Measurements from ENCODE around the gene EPHA6. TPM values are rescaled to one million over a fixed set of nuclear protein-coding genes. Genes with fewer than 3 reads are reported as not detected.

The EPHA6 gene
- total RNA-seq, 1 donor from 2014 or later, result 0.11 TPM

DNA sequence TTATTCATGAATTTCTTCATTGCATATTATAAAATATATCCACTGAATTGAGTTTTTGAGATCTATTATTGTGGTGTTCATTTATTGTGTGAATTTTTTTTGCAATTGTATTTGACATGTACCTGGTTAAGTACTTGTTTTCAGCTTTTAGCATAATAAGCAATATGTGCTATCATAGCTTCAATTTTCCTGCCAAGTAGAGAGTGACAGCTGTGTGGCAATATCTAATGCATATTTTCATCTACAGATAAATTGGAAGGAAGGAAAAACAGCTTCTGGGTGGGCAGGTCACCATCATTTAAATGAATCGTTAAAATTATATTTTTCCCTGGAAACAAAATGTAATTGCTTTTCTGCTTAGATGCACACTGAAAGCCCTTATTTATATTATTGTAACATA lies 296.9 kb downstream of the EPHA6 start:
- TF ChIP-seq, protein P1, sequence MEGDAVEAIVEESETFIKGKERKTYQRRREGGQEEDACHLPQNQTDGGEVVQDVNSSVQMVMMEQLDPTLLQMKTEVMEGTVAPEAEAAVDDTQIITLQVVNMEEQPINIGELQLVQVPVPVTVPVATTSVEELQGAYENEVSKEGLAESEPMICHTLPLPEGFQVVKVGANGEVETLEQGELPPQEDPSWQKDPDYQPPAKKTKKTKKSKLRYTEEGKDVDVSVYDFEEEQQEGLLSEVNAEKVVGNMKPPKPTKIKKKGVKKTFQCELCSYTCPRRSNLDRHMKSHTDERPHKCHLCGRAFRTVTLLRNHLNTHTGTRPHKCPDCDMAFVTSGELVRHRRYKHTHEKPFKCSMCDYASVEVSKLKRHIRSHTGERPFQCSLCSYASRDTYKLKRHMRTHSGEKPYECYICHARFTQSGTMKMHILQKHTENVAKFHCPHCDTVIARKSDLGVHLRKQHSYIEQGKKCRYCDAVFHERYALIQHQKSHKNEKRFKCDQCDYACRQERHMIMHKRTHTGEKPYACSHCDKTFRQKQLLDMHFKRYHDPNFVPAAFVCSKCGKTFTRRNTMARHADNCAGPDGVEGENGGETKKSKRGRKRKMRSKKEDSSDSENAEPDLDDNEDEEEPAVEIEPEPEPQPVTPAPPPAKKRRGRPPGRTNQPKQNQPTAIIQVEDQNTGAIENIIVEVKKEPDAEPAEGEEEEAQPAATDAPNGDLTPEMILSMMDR (IDR thresholded peaks at IDR 0.05), result no peak
- TF ChIP-seq EZH2phosphoT487 (IDR thresholded peaks at IDR 0.05), result no peak
- TF ChIP-seq EZH2 (IDR thresholded peaks at IDR 0.05), result no peak
- Histone ChIP-seq H3K9me3 (ENCODE audit: low read depth) (no peaks in the 10 kb centered on the region), H3K9ac (no peak overlapping the region), H3K4me2 (no peak overlapping the region), H3K27me3 (no peaks in the 10 kb centered on the region), H3K79me2 (ENCODE audit: low read depth) (no peaks in the 10 kb centered on the region), H4K20me1 (ENCODE audit: low read depth) (no peaks in the 10 kb centered on the region), H2AFZ (replicated peaks) (no peak overlapping the region), H3K27ac (no peak overlapping the region), H3F3A (ENCODE audit: low read depth) (no peaks in the 10 kb centered on the region), H3K4me1 (no peaks in the 10 kb centered on the region), H3K36me3 (no peaks in the 10 kb centered on the region), H3K4me3 (no peak overlapping the region)
- H3K4me3 Mint-ChIP-seq, result no peak overlapping the region
- DNase-seq (ENCODE audit: low spot score), result no peak
- no peaks in the 10 kb centered on the region for H3K9me3 Mint-ChIP-seq
- H3K4me1 Mint-ChIP-seq, result no peaks in the 10 kb centered on the region
- no peaks in the 10 kb centered on the region for H3K36me3 Mint-ChIP-seq
- no peak overlapping the region for H3K27ac Mint-ChIP-seq
- no peaks in the 10 kb centered on the region for H3K27me3 Mint-ChIP-seq (ENCODE audit: insufficient read depth, low read depth)

DNA sequence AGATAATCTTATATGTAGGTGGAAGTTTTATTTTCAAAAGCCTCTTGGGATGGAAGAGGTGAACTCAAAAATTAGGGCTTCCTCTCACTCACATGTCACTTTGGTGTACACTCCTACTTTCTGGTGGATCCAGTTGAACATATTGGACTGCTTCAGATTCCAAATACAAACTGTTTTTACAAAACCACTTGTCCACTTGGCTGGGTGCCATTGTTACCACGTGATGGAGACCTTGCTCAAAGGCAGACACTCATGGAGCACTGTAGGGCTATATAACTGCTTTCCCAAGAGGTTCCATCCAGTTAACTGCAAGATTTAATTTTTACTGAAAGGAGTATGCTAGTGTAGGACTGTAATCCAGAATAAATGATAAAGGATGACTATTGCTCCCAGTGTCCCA lies 307.0 kb downstream of the EPHA6 start:
- Histone ChIP-seq H4K20me1 (ENCODE audit: low read depth) (no peaks in the 10 kb centered on the region), H3K9ac (no peak overlapping the region), H3K36me3 (no peaks in the 10 kb centered on the region), H3K4me1 (peaks cover 8% of the 10 kb centered on the region), H2AFZ (replicated peaks) (no peak overlapping the region), H3F3A (ENCODE audit: low read depth) (no peaks in the 10 kb centered on the region), H3K27me3 (no peaks in the 10 kb centered on the region), H3K4me3 (no peak overlapping the region), H3K4me2 (no peak overlapping the region), H3K79me2 (ENCODE audit: low read depth) (no peaks in the 10 kb centered on the region), H3K27ac (no peak overlapping the region), H3K9me3 (ENCODE audit: low read depth) (no peaks in the 10 kb centered on the region)
- Mint-ChIP-seq H3K36me3 (no peaks in the 10 kb centered on the region), H3K4me3 (no peak overlapping the region), H3K4me1 (peaks cover 5% of the 10 kb centered on the region), H3K9me3 (no peaks in the 10 kb centered on the region), H3K27ac (no peak overlapping the region), H3K27me3 (ENCODE audit: insufficient read depth, low read depth) (no peaks in the 10 kb centered on the region)
- DNase-seq (ENCODE audit: low spot score), result no peak
- TF ChIP-seq EZH2phosphoT487 (IDR thresholded peaks at IDR 0.05) (no peak), EZH2 (IDR thresholded peaks at IDR 0.05) (no peak)
- TF ChIP-seq, protein P1 (IDR thresholded peaks at IDR 0.05), result no peak

DNA sequence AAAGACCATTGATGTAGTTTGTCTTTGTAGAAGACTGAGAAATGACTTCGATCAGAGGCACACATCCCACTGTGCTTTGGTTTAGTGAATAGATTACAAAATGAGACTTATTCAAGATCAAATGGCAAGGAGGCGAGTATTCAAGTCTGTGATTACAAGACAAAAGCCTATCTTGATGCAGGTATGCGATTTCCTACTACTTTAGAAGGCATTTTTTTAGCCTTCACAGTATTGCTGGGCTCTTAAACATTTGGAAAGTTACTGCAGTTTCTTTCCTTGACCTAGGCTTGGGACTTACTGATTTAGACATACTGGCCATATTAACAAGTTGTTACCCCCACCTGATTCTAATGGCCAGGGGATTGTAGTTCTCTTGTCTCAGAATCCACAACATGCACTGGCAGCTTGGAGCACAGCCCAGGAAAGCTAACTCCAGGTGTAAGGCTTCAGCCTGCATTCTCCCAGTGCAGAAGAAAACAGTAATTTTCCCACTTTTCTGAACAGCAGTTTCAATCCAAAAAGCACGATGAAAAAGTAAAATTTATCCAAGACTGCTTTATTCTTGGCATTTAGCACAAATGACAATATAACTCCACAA lies 311.6 kb downstream of the EPHA6 start:
- no peak overlapping the region for H3K27ac ChIP-seq
- peaks cover 8% of the 10 kb centered on the region for H3K4me1 ChIP-seq
- peak overlapping the region; percentile 43 for H2AFZ ChIP-seq (replicated peaks)
- Mint-ChIP-seq H3K36me3 (no peaks in the 10 kb centered on the region), H3K9me3 (no peaks in the 10 kb centered on the region), H3K27ac (no peak overlapping the region), H3K27me3 (ENCODE audit: insufficient read depth, low read depth) (no peaks in the 10 kb centered on the region), H3K4me1 (peaks cover 5% of the 10 kb centered on the region), H3K4me3 (no peak overlapping the region)
- H3K27me3 ChIP-seq, result no peaks in the 10 kb centered on the region
- H3K36me3 ChIP-seq, result no peaks in the 10 kb centered on the region
- no peak overlapping the region for H3K4me3 ChIP-seq
- H3K79me2 ChIP-seq (ENCODE audit: low read depth), result no peaks in the 10 kb centered on the region
- H4K20me1 ChIP-seq (ENCODE audit: low read depth), result no peaks in the 10 kb centered on the region
- TF ChIP-seq, protein P1 (IDR thresholded peaks at IDR 0.05), result no peak
- no peak for TF ChIP-seq EZH2phosphoT487 (IDR thresholded peaks at IDR 0.05)
- TF ChIP-seq EZH2 (IDR thresholded peaks at IDR 0.05), result no peak
- H3K4me2 ChIP-seq, result no peak overlapping the region
- no peak overlapping the region for H3K9ac ChIP-seq
- DNase-seq (ENCODE audit: low spot score), result peak; percentile 3
- no peaks in the 10 kb centered on the region for H3F3A ChIP-seq (ENCODE audit: low read depth)
- no peaks in the 10 kb centered on the region for H3K9me3 ChIP-seq (ENCODE audit: low read depth)

Data from neural progenitor cell (in vitro differentiated cells).